H1 (cell line): ENCODE results near the gene NCKAP1. TPM values are rescaled to one million over a fixed set of nuclear protein-coding genes. Genes with fewer than 3 reads are reported as not detected.

ENCODE experiments used
- ASH2L ChIP-seq: fragments of 200-600, 300-600 bp; sonication (generic); IDR thresholded peaks from one replicate; pipeline ENCODE4 v1.7.1; 2017; ENCODE audit warnings: low read length
- CHD1 ChIP-seq: IDR thresholded peaks from 2 replicates; pipeline ENCODE4 v1.6.1; 2012; ENCODE audit warnings: low read depth, low read length, improper control_type of control experiment
- CHD7 ChIP-seq: fragments of 300-600 bp; sonication (generic); IDR thresholded peaks from 2 replicates; pipeline ENCODE4 v1.7.1; 2012; ENCODE audit warnings: low read length, moderate library complexity, mild to moderate bottlenecking, inconsistent platforms; ENCODE audit not compliant: insufficient replicate concordance
- JUND ChIP-seq: IDR thresholded peaks from 2 replicates; pipeline ENCODE4 v1.6.1; 2011; ENCODE audit warnings: mild to moderate bottlenecking, improper control_type of control experiment, low read length
- NANOG ChIP-seq: IDR thresholded peaks from 2 replicates; pipeline ENCODE4 v1.6.1; 2011; ENCODE audit warnings: low read length, low read depth, mild to moderate bottlenecking, inconsistent platforms; ENCODE audit not compliant: insufficient read depth, poor library complexity, severe bottlenecking
- SP4 ChIP-seq: IDR thresholded peaks from 2 replicates; pipeline ENCODE4 v1.6.1; 2012; ENCODE audit warnings: low read length, inconsistent platforms
- TAF1 ChIP-seq: IDR thresholded peaks from 2 replicates; pipeline ENCODE4 v1.6.1; 2011; ENCODE audit warnings: mild to moderate bottlenecking, low read depth, low read length
- TAF7 ChIP-seq: optimal IDR thresholded peaks from 2 replicates; pipeline ENCODE3; 2011; ENCODE audit warnings: low read depth, mild to moderate bottlenecking, inconsistent platforms, low read length, moderate library complexity, borderline replicate concordance
- TBP ChIP-seq: IDR thresholded peaks from 2 replicates; pipeline ENCODE4 v1.6.1; 2011; ENCODE audit warnings: low read depth, low read length, improper control_type of control experiment
- polyA plus RNA-seq, 7 experiments: library from polyadenylated mRNA; depleted of rRNA in 3 of 7; stranded (reverse) in 5 of 7; unstranded in 2 of 7; fragments of >200 nt in 5 of 7; fragments of 200-250 nt in 2 of 7; gene quantifications; 1 replicate in 5 of 7; 2 replicates in 1 of 7; 4 replicates in 1 of 7; pipeline versions ENCODE4 v1.2.1 to v1.2.3, GENCODE V29; 2011 to 2013; ENCODE audit warnings: missing spikeins in 2 of 7, mixed read lengths in 2 of 7
- total RNA-seq: library from RNA; stranded (reverse); fragmentation: NEBNext Ultra II Directional; extraction: Animal tissue kit (Norgen Biotek cat#: 25700); gene quantifications from 2 replicates; pipeline ENCODE4 v1.2.1, GENCODE V29; 2021

Gene NCKAP1
- total and polyA plus RNA-seq, 2 of the 8 experiments (the other 6 are each of a cell fraction or from before 2014, with no cell fraction given): 90.8 to 173 TPM

GRCh38 chr2:183028108-183028507 lies 10.1 kb downstream of the NCKAP1 start (continued):
- TF ChIP-seq CHD7 (no peak), JUND (no peak), SP4 (no peak), NANOG (no peak), TAF7 (no peak), TBP (no peak), CHD1 (no peak), TAF1 (no peak), ASH2L (no peak)
